ENCODE data around the gene KIR3DL1. TPM values are rescaled to one million over a fixed set of nuclear protein-coding genes. Genes with fewer than 3 reads are reported as not detected.
"Not testable (repeated sequence)": the region's sequence is repeated elsewhere in the genome, so short reads cannot be mapped to it uniquely, and the experiment has no call there.

Gene KIR3DL1
- total RNA-seq: not detected
- long read RNA-seq, donor 1: 0 reads
- long read RNA-seq, donor 2: 0 reads

GRCh38 chr19:54816251-54816650, at the start of gene KIR3DL1:
TSS of gene KIR3DL1 (plus strand) at chr19:54816468.
- H3K4me3 ChIP-seq; H3K9me3 ChIP-seq; H3K36me3 ChIP-seq (ENCODE audit: low read depth); DNase-seq; H3K4me1 ChIP-seq (ENCODE audit: low read depth); intact Hi-C loops (cut with DNase I, micrococcal nuclease); ATAC-seq: not testable (repeated sequence)

GRCh38 chr19:54769646-54770045, 46.6 kb upstream of the KIR3DL1 start, which contains the start of gene KIR2DL1:
TSS of gene KIR2DL1 (plus strand) at chr19:54769793. CDS start at chr19:54769851, 58 bp downstream.
- H3K36me3 ChIP-seq (ENCODE audit: low read depth); DNase-seq; intact Hi-C loops (cut with DNase I, micrococcal nuclease); ATAC-seq; H3K4me1 ChIP-seq (ENCODE audit: low read depth); H3K4me3 ChIP-seq; H3K9me3 ChIP-seq: not testable (repeated sequence)

- intact Hi-C loops (cut with DNase I, micrococcal nuclease); H3K9me3 ChIP-seq; H3K4me3 ChIP-seq; ATAC-seq; H3K4me1 ChIP-seq (ENCODE audit: low read depth); H3K36me3 ChIP-seq (ENCODE audit: low read depth); DNase-seq: not testable (repeated sequence)
Observed at GRCh38 chr19:54770511-54770910, 45.8 kb upstream of the KIR3DL1 start.

- H3K9me3 ChIP-seq; H3K4me3 ChIP-seq; H3K36me3 ChIP-seq (ENCODE audit: low read depth); DNase-seq; ATAC-seq; intact Hi-C loops (cut with DNase I, micrococcal nuclease); H3K4me1 ChIP-seq (ENCODE audit: low read depth): not testable (repeated sequence)
Observed at GRCh38 chr19:54771018-54771960, 45.0 kb upstream of the KIR3DL1 start.

GRCh38 chr19:54772666-54773065, 43.6 kb upstream of the KIR3DL1 start:
- ATAC-seq; H3K4me3 ChIP-seq; H3K4me1 ChIP-seq (ENCODE audit: low read depth); intact Hi-C loops (cut with DNase I, micrococcal nuclease); H3K9me3 ChIP-seq; H3K36me3 ChIP-seq (ENCODE audit: low read depth); DNase-seq: not testable (repeated sequence)

- H3K9me3 ChIP-seq; ATAC-seq; H3K36me3 ChIP-seq (ENCODE audit: low read depth); H3K4me1 ChIP-seq (ENCODE audit: low read depth); intact Hi-C loops (cut with DNase I, micrococcal nuclease); DNase-seq; H3K4me3 ChIP-seq: not testable (repeated sequence)
Observed at GRCh38 chr19:54775095-54775815, 41.0 kb upstream of the KIR3DL1 start.

GRCh38 chr19:54775830-54776229, 40.4 kb upstream of the KIR3DL1 start:
- intact Hi-C loops (cut with DNase I, micrococcal nuclease); H3K9me3 ChIP-seq; H3K36me3 ChIP-seq (ENCODE audit: low read depth); DNase-seq; ATAC-seq; H3K4me3 ChIP-seq; H3K4me1 ChIP-seq (ENCODE audit: low read depth): not testable (repeated sequence)

- H3K4me3 ChIP-seq; intact Hi-C loops (cut with DNase I, micrococcal nuclease); H3K4me1 ChIP-seq (ENCODE audit: low read depth); H3K9me3 ChIP-seq; ATAC-seq; H3K36me3 ChIP-seq (ENCODE audit: low read depth); DNase-seq: not testable (repeated sequence)
Observed at GRCh38 chr19:54777851-54778250, 38.4 kb upstream of the KIR3DL1 start.

GRCh38 chr19:54778896-54779295, 37.4 kb upstream of the KIR3DL1 start:
- intact Hi-C loops (cut with DNase I, micrococcal nuclease); DNase-seq; ATAC-seq; H3K36me3 ChIP-seq (ENCODE audit: low read depth); H3K9me3 ChIP-seq; H3K4me3 ChIP-seq; H3K4me1 ChIP-seq (ENCODE audit: low read depth): not testable (repeated sequence)

GRCh38 chr19:54782916-54783315, 33.4 kb upstream of the KIR3DL1 start:
- H3K4me1 ChIP-seq (ENCODE audit: low read depth); intact Hi-C loops (cut with DNase I, micrococcal nuclease); H3K4me3 ChIP-seq; ATAC-seq; H3K9me3 ChIP-seq; DNase-seq; H3K36me3 ChIP-seq (ENCODE audit: low read depth): not testable (repeated sequence)

GRCh38 chr19:54786091-54786723, 30.1 kb upstream of the KIR3DL1 start:
- H3K4me1 ChIP-seq (ENCODE audit: low read depth); intact Hi-C loops (cut with DNase I, micrococcal nuclease); H3K4me3 ChIP-seq; DNase-seq; H3K36me3 ChIP-seq (ENCODE audit: low read depth); H3K9me3 ChIP-seq; ATAC-seq: not testable (repeated sequence)

GRCh38 chr19:54788154-54788553, 28.1 kb upstream of the KIR3DL1 start:
- ATAC-seq; H3K36me3 ChIP-seq (ENCODE audit: low read depth); H3K4me3 ChIP-seq; H3K4me1 ChIP-seq (ENCODE audit: low read depth); intact Hi-C loops (cut with DNase I, micrococcal nuclease); H3K9me3 ChIP-seq; DNase-seq: not testable (repeated sequence)
